ENCODE measurements around the gene ATP5MC2.

The ATP5MC2 gene

DNA sequence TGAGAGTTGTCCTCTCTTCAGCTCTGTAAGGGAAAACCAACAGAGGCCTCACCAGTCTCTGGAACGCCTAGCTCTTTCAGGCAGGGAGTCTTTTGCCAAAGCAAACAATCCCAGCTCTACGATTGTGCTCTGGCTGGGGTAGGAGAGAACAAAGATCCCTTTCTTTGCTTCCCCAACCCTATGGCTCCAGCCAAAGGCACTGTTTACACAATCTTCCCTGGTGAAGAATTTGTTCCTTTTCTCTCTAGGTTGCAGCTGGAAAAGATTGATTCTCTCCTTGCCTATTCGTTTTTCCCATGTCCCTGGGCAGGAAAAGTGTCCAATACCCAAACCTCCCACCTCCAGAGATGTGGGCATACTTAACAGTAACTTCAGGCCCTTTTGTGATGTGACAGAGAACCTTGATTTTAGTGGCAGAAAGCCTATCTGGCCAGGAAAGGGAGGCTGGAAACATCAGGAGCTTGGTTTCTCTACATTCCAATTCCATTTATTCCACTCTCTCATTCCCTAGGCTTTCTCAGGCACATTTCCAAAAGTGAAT is 16.8 kb downstream of the ATP5MC2 start:
- Histone ChIP-seq H4K20me1 (ENCODE audit: low read depth, low read length) (no peaks in the 10 kb centered on the region), H2AFZ (ENCODE audit: low read depth, low read length, severe bottlenecking) (no peak overlapping the region), H3K4me2 (ENCODE audit: low read depth, low read length, poor library complexity, severe bottlenecking) (no peak overlapping the region), H3K9me3 (ENCODE audit: insufficient read depth, low read length) (no peaks in the 10 kb centered on the region), H3F3A (ENCODE audit: insufficient read depth) (no peaks in the 10 kb centered on the region), H3K4me3 (ENCODE audit: insufficient read depth, low read length, poor library complexity, severe bottlenecking) (no peak overlapping the region), H3K36me3 (ENCODE audit: low read length) (no peaks in the 10 kb centered on the region), H3K9me2 (replicated peaks; ENCODE audit: insufficient read depth, low read length) (no peaks in the 10 kb centered on the region), H3K9ac (ENCODE audit: low read length) (no peak overlapping the region), H3K27me3 (ENCODE audit: low read length) (no peaks in the 10 kb centered on the region), H3K27ac (ENCODE audit: low read depth, low read length) (no peak overlapping the region), H3K79me2 (ENCODE audit: insufficient read depth, low read length) (no peaks in the 10 kb centered on the region)
- no peak for TF ChIP-seq EZH2phosphoT487 (conservative IDR thresholded peaks at IDR 0.05; ENCODE audit: low read length)

GRCh38 chr12:53657041-53657440 is 18.8 kb downstream of the ATP5MC2 start:
- no peaks in the 10 kb centered on the region for H3K79me2 ChIP-seq (ENCODE audit: insufficient read depth, low read length)
- H3F3A ChIP-seq (ENCODE audit: insufficient read depth), result no peaks in the 10 kb centered on the region
- H3K9me3 ChIP-seq (ENCODE audit: insufficient read depth, low read length), result no peaks in the 10 kb centered on the region
- no peaks in the 10 kb centered on the region for H3K36me3 ChIP-seq (ENCODE audit: low read length)
- no peaks in the 10 kb centered on the region for H3K9me2 ChIP-seq (replicated peaks; ENCODE audit: insufficient read depth, low read length)
- H3K4me3 ChIP-seq (ENCODE audit: insufficient read depth, low read length, poor library complexity, severe bottlenecking), result no peak overlapping the region
- no peak overlapping the region for H2AFZ ChIP-seq (ENCODE audit: low read depth, low read length, severe bottlenecking)
- H4K20me1 ChIP-seq (ENCODE audit: low read depth, low read length), result no peaks in the 10 kb centered on the region
- H3K27me3 ChIP-seq (ENCODE audit: low read length), result no peaks in the 10 kb centered on the region
- H3K27ac ChIP-seq (ENCODE audit: low read depth, low read length), result no peak overlapping the region
- no peak overlapping the region for H3K9ac ChIP-seq (ENCODE audit: low read length)
- TF ChIP-seq, protein P1, sequence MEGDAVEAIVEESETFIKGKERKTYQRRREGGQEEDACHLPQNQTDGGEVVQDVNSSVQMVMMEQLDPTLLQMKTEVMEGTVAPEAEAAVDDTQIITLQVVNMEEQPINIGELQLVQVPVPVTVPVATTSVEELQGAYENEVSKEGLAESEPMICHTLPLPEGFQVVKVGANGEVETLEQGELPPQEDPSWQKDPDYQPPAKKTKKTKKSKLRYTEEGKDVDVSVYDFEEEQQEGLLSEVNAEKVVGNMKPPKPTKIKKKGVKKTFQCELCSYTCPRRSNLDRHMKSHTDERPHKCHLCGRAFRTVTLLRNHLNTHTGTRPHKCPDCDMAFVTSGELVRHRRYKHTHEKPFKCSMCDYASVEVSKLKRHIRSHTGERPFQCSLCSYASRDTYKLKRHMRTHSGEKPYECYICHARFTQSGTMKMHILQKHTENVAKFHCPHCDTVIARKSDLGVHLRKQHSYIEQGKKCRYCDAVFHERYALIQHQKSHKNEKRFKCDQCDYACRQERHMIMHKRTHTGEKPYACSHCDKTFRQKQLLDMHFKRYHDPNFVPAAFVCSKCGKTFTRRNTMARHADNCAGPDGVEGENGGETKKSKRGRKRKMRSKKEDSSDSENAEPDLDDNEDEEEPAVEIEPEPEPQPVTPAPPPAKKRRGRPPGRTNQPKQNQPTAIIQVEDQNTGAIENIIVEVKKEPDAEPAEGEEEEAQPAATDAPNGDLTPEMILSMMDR (IDR thresholded peaks at IDR 0.05; ENCODE audit: insufficient read depth, low read length, poor library complexity, severe bottlenecking), result no peak
- TF ChIP-seq EZH2phosphoT487 (conservative IDR thresholded peaks at IDR 0.05; ENCODE audit: low read length), result no peak
- H3K4me2 ChIP-seq (ENCODE audit: low read depth, low read length, poor library complexity, severe bottlenecking), result no peak overlapping the region

DNA sequence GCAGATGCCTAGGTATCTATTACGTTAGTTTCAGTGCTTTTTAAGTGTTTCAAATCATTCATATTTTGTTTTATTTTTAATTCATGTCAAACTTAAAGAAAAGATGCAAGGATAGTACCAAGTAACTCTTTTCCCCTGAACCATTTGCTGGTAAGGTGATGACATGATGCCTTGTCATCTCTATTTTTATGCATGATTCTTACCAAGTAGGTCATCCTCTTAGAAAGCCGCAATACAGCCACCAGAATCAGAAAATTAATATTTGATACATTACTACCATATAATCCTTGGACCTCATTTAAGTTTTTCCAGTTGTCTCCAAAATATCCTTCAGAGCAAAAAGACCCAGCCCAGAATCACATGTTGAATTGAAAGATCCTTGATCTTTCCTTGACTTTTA is 22.3 kb downstream of the ATP5MC2 start:
- H3K4me2 ChIP-seq (ENCODE audit: low read depth, low read length, poor library complexity, severe bottlenecking), result no peak overlapping the region

DNA sequence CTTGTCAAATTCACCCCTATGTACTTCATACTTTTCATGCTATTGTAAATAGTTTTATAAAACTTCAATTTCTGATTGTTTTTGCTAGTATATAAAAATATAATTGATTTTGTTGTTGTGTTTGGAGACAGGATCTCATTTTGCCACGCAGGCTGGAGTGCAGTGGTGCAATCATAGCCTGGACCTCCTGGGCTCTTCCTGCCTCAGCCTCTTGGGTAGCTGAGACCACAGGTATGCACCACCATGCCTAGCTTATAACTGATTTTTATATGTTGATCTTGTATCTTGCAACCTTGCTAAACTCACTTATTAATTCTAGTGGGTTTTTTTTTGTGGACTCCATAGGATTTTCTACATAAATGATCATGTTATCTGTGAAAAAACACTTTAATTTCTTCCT is 23.5 kb downstream of the ATP5MC2 start:
- no peaks in the 10 kb centered on the region for H4K20me1 ChIP-seq (ENCODE audit: low read depth, low read length)
- no peak overlapping the region for H3K4me3 ChIP-seq (ENCODE audit: insufficient read depth, low read length, poor library complexity, severe bottlenecking)
- H2AFZ ChIP-seq (ENCODE audit: low read depth, low read length, severe bottlenecking), result no peak overlapping the region
- no peak overlapping the region for H3K4me2 ChIP-seq (ENCODE audit: low read depth, low read length, poor library complexity, severe bottlenecking)
- no peaks in the 10 kb centered on the region for H3K9me2 ChIP-seq (replicated peaks; ENCODE audit: insufficient read depth, low read length)
- no peaks in the 10 kb centered on the region for H3K9me3 ChIP-seq (ENCODE audit: insufficient read depth, low read length)
- H3K9ac ChIP-seq (ENCODE audit: low read length), result no peak overlapping the region
- no peaks in the 10 kb centered on the region for H3K36me3 ChIP-seq (ENCODE audit: low read length)
- H3F3A ChIP-seq (ENCODE audit: insufficient read depth), result no peaks in the 10 kb centered on the region
- TF ChIP-seq, protein P1 (IDR thresholded peaks at IDR 0.05; ENCODE audit: insufficient read depth, low read length, poor library complexity, severe bottlenecking), result no peak
- no peak for TF ChIP-seq EZH2phosphoT487 (conservative IDR thresholded peaks at IDR 0.05; ENCODE audit: low read length)
- H3K79me2 ChIP-seq (ENCODE audit: insufficient read depth, low read length), result no peaks in the 10 kb centered on the region
- no peaks in the 10 kb centered on the region for H3K27me3 ChIP-seq (ENCODE audit: low read length)
- no peak overlapping the region for H3K27ac ChIP-seq (ENCODE audit: low read depth, low read length)

More for the DNA sequence above, 22.3 kb downstream of the ATP5MC2 start:
- no peak overlapping the region for H3K4me3 ChIP-seq (ENCODE audit: insufficient read depth, low read length, poor library complexity, severe bottlenecking)
- TF ChIP-seq, protein P1 (IDR thresholded peaks at IDR 0.05; ENCODE audit: insufficient read depth, low read length, poor library complexity, severe bottlenecking), result no peak
- no peak for TF ChIP-seq EZH2phosphoT487 (conservative IDR thresholded peaks at IDR 0.05; ENCODE audit: low read length)
- no peaks in the 10 kb centered on the region for H4K20me1 ChIP-seq (ENCODE audit: low read depth, low read length)
- H3K79me2 ChIP-seq (ENCODE audit: insufficient read depth, low read length), result no peaks in the 10 kb centered on the region
- H3K9me3 ChIP-seq (ENCODE audit: insufficient read depth, low read length), result no peaks in the 10 kb centered on the region
- no peak overlapping the region for H2AFZ ChIP-seq (ENCODE audit: low read depth, low read length, severe bottlenecking)
- H3K9ac ChIP-seq (ENCODE audit: low read length), result no peak overlapping the region
- no peaks in the 10 kb centered on the region for H3K9me2 ChIP-seq (replicated peaks; ENCODE audit: insufficient read depth, low read length)
- no peak overlapping the region for H3K27ac ChIP-seq (ENCODE audit: low read depth, low read length)
- no peaks in the 10 kb centered on the region for H3K36me3 ChIP-seq (ENCODE audit: low read length)
- H3K27me3 ChIP-seq (ENCODE audit: low read length), result no peaks in the 10 kb centered on the region
- H3F3A ChIP-seq (ENCODE audit: insufficient read depth), result no peaks in the 10 kb centered on the region

Measured in SU-DHL-6 (cell line).